GM19438 (cell line): ENCODE results near the gene CUEDC2.
A peak's percentile ranks its signal among the peaks of the same experiment; 100 is the strongest.

Source experiments
- ATAC-seq: cut with Tn5 transposase; IDR thresholded peaks from one replicate; pipeline ENCODE4 v1.9.1; 2021; ENCODE audit warnings: low read depth; ENCODE audit not compliant: unreplicated experiment

The CUEDC2 gene

DNA sequence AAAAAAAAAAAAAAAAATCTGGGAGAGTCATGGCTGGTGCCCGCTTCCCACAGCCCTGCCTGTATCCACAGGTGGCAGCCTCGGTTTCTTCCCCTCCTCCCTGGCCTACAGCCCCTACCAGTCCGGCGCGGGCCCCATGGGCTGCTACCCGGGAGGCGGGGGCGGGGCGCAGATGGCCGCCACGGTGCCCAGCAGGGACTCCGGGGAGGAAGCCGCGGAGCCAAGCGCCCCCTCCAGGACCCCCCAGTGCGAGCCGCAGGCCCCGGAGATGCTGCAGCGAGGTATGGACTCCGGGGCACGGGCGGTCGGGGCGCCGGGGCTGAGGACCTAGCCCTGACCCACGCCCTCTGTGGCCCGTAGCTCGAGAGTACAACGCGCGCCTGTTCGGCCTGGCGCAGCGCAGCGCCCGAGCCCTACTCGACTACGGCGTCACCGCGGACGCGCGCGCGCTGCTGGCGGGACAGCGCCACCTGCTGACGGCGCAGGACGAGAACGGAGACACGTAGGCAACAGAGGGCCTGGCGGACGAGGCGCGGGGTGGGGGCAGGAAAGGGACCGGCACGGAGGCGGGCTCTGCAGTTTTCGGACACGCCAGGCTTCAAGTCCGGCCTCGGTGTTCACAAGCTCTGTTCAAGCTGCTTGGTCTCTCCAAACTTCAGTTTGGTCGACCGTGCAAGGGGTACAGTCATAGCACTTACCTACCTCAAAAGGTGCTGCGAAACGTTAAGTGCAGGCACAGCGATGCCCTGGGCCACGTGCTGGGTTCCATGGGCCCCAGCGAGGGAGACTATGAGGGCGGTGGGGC lies 33.0 kb downstream of the CUEDC2 start:
- peak; percentile 41 for ATAC-seq

DNA sequence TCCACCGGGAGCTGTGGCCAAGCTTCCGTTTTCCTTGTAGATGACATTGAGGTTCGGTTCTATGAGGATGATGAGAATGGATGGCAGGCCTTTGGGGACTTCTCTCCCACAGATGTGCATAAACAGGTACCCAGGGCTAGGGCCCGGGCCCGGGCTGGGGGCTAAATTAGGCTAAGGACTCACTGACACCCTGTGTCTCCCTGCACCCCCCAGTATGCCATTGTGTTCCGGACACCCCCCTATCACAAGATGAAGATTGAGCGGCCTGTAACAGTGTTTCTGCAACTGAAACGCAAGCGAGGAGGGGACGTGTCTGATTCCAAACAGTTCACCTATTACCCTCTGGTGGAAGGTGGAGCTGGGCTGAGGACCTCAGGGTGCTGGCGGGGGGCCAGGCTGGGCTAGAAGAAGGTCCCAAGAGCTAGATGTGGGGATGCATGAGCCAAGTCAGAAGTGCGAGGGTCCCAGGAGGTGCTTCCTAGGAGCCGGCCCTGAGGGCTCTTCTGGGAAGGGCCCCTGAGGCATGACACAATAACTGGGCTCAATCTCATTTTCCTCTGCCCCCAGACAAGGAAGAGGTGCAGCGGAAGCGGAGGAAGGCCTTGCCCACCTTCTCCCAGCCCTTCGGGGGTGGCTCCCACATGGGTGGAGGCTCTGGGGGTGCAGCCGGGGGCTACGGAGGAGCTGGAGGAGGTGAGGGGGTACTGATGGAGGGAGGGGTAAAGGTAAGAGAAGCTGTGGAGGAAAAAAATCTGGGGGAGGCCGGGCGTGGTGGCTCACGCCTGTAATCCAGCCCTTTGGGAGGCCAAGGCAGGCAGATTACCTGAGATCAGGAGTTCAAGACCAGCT lies 34.0 kb downstream of the CUEDC2 start:
- no peak for ATAC-seq

DNA sequence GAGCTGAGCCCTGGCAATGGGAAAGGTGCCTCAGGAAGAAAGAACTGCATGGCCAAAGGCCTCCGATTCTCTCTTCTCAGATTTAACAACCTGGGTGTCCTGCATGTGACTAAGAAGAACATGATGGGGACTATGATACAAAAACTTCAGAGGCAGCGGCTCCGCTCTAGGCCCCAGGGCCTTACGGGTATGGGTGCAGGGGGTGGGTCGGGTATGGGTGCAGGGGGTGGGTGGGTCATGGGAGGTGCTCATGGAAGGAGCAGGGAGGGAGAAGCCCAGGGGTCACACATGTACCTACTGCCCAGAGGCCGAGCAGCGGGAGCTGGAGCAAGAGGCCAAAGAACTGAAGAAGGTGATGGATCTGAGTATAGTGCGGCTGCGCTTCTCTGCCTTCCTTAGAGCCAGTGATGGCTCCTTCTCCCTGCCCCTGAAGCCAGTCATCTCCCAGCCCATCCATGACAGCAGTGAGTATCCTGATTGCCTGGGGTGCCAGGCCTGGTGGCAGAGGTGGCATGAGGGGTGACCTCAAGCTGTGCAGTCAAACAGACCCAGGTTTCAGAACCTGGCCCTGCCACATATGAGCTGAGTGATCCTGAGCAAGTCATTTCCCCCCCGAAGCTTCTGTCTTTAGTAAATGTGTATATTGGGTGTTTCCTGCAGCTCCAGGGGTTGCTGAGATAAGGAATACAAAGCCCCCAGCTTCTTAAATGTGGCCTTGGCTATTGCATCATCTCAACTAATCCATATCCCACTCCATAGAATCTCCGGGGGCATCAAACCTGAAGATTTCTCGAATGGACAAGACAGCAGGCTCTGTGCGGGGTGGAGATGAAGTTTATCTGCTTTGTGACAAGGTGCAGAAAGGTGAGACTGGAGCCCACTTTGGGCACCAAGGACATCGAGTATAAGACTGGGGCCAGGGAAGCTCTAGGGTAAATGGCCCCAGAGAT lies 34.9 kb downstream of the CUEDC2 start:
- no peak for ATAC-seq

DNA sequence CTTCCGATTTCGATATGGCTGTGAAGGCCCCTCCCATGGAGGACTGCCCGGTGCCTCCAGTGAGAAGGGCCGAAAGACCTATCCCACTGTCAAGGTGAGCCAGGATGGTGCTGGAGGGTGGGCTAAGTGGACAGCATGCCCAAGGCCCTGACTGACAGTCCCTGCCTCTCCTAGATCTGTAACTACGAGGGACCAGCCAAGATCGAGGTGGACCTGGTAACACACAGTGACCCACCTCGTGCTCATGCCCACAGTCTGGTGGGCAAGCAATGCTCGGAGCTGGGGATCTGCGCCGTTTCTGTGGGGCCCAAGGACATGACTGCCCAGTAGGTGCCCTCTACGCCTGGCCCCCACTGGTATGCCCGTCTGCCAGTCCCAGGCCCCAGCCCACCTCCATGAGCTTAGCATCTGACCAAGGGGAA lies 35.6 kb downstream of the CUEDC2 start:
- no peak for ATAC-seq

DNA sequence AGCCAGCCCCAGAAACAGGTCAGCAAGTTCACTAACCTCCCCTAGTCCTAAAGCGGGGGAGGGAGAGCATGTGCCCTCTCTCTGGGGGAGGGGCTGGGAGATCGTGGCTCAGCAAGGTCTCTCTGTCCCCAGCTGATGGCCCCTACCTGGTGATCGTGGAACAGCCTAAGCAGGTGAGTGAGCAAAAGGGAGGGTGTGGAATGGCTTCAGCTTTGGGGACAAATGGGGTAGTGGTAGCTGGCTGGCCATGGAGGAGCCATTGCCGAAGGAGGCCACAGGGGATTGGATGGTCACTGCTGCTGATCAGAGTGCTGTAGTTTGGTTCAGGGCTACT lies 36.1 kb downstream of the CUEDC2 start:
- ATAC-seq: no peak

DNA sequence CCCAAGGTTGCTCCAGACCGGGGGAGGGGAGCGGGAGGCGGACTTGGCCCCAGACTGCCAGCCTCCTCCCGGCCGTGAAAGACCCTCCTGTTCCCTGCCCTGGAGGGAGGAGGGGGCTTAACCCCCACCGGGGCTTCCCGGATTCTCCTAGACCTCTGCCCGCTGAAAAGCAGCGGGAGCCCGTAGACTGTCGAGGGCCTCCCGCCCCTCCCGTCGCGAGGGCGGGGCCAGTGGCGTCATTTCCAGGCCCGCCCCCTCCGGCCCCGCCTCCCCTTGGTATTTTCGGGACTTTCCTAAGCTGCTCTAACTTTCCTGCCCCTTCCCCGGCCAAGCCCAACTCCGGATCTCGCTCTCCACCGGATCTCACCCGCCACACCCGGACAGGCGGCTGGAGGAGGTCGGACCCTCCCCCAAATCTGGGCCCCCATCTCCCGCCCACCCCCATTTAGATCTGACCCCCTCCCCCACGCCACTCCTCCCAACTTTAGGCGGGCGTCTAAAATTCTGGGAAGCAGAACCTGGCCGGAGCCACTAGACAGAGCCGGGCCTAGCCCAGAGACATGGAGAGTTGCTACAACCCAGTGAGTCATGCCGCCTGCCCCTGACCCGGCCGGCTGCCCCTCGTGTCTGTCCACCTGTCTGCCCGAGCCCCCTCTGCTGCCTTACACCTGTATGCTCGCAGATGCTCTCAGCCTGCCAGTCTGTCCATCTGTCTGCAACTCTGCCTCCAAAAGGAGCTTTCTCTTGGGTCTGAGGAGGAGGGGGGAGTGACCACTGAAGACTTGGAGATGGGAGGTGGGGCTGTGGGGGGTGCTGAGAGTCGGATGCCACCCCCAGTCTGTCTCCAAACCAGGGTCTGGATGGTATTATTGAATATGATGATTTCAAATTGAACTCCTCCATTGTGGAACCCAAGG lies 36.7 kb downstream of the CUEDC2 start, which contains the start of gene NFKB2:
Gene NFKB2, plus strand, starts transcription at position 306 of the 917 bp plus-strand sequence. Its CDS starts 255 bp downstream, at position 561.
- peak; percentile 29 for ATAC-seq

DNA sequence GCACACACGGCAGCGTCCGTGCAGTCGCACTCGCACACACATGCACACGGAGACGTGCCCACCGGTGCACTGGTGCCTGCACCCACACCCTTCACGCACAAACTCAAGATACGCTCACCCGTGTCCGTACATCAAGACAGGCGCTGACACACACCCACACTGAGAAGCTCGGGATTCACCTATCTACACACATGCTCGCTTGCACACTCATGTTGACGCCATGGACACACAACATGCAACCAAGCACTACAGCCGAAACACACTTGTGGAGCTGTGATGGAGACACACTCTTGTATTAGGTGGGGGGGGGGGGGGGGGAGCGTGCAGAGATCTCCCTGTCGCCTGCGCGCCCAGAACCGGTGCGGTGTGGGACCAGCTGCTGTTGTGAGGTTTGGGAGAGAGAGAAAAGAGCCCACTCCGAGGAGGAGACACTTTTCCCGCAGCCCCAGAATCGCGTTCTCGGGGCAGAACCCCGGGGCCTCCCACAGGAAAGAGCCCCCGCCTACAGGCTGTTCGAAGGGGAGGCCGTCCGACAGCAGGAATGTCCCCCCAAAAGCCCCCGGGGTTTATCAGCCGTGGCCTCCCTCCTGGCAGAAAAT lies 37.5 kb downstream of the CUEDC2 start:
- ATAC-seq: peak; percentile 1

DNA sequence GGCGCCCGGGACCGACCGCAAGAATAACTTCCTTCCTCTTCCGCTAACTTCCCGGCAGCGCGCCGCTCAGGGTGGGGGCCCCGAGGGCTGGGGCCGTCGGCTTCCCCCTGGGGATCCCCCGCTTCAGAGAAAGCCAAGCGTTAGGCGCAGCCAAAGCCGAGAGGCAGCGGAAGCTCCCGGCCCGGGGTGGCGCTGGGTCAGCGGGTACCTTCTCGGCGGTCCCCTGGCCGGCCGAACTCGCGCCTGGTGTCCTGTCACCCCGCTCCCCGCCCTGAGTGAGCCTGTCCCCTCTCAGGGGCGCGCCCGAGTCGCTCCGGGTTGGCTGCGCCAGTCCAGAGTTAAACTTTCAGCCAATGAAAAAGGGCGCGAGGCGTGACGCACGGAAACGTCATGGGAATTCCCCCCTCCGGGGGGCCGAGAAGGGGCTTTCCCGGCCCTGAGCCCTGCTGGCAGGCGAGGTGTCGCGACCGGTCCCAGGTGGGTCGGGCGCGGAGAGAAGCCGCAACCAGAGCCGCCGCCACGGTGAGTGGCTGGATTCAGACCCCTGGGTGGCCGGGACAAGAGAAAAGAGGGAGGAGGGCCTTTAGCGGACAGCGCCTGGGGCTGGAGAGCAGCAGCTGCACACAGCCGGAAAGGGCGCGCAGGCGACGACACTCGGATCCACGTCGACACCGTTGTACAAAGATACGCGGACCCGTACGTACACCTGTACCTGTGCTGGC lies 38.1 kb downstream of the CUEDC2 start:
- ATAC-seq: peak; percentile 79

DNA sequence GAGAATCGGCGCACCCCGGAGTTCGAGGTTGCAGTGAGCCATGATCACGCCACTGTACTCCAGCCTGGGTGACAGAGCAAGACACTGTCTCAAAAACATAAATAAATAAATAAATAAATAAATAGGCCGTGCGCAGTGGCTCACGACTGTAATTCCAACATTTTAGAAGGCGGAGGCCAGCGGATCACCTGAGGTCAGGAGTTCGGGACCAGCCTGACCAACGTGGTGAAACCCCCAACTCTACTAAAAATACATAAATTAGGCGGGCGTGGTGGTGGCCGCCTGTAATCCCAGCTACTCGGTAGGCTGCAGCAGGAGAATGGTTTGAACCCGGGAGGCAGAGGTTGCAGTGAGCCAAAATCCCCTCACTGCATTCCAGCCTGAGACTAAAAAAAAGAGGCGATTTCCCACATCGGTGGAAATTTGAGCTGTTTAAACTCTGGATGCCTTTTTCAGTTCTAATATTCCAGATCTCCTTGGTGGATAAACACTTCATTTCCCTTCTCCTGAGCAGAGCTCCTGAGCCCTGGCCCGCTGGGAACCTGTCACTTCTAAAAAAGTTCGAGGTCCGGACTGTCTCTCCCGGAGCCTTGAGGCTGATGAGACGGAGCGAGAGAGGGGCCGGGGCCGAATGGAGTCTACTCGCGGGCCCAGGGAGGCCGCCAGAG lies 38.8 kb downstream of the CUEDC2 start:
- ATAC-seq: no peak

DNA sequence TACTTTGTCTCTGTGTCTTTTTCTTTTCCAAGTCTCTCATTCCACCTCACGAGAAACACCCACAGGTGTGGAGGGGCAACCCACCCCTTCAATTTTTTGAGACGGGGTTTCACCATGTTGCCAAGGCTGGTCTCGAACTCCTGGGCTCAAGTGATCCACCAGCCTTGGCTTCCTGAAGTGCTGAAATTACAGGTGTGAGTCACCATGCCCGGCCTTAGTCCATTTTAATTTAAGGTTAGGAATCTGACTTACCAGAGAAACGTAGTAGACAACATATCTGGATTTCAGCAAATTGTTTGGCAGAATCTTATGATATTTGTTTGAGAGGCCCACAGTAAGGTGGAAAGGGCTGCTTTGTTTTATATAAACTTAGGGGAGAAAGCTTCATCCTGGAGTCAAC lies 40.1 kb downstream of the CUEDC2 start:
- ATAC-seq: no peak

DNA sequence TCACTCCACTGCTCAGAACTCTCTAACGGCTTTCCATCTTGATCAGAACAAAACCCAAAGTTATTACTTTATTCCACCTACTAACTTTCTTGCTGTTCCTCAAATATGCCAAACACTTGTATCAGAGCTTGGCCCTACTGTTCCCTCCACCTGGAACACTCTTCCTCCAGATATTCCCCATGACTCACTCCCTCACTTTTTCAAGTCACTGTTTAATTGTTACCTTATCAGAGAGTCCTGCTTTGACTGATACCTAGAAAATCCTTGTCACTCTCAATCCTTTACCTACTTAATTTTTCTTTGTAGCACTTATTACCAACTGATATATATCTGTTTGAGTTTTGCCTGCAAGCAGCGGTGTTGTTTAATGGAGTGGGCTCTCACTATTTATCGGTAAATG lies 42.5 kb downstream of the CUEDC2 start:
- no peak for ATAC-seq

DNA sequence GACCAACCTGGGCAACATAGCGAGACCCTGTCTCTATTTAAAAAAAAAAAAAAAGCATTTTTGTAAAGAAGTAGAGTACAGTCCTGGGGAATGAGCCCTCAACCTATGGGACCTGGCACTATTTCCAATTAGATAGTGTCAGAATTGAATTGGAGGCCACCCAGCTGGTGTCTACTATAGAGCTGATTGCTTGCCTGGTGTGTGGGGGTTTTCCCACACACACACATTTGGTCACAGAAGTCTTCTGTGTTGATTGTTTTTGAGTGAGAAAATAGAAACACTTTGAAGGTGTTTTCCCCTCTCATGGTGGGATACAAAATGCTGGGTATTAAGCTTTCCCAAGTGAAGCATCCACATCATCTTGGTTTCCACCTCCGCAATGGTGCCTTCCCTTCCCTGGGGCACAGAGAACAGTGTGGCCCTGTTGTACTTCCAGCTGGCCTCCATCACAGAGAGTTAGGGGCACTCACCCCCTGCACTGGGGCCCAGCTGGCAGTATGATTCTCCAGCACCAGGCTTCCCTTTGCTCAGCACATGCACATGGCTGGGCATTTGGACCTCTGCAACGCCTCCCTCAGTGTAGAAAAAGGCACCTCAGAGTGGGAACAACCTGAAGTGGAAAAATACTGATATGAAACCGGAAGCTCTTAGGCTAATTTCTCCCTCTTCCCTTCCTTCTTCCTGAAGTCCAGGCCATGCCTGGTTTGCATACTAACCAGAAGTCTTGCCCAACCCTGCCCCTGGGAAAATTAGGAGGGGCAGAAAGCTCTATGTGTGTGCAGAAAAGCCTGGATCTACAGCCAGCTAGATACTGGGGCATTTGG lies 47.6 kb downstream of the CUEDC2 start:
- ATAC-seq: no peak

DNA sequence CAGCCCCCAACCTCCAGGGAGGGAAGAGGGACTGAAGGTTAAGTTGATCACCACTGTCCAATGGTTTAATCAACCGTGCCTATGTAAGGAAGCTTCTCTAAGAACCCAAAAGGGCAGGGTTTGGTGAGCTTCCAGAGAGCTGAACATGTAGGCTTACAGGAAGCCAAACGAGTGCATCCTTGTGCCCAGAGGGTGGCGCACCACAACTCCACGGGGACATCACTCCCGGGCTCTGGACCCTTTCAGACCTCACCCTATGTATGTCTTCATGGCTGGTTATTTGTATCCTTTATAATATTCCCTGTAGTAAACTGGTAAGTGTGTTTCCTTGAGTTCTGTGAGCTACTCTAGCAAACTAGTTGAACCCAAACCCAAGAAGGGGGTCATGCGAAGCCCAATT lies 48.3 kb downstream of the CUEDC2 start:
- no peak for ATAC-seq

DNA sequence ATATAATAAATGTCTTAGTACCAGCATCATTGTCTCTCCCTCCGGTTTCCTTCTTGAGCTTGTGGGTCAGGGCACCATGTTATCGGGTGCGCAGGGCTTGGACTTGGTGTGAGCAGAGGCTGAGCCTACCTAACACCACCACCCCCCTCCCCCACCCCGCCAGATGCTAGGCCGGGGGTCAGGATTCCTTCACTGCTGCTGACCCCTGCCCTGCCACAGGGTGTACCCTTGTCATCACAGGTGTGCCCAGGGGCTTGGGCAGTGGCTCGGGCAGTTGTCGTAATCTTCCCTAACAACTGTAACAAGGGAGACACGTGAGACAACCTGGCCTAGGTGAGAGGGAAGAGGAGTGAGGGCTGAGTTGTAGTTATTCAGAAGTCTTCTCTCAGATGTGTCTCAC lies 49.5 kb downstream of the CUEDC2 start:
- ATAC-seq: no peak

DNA sequence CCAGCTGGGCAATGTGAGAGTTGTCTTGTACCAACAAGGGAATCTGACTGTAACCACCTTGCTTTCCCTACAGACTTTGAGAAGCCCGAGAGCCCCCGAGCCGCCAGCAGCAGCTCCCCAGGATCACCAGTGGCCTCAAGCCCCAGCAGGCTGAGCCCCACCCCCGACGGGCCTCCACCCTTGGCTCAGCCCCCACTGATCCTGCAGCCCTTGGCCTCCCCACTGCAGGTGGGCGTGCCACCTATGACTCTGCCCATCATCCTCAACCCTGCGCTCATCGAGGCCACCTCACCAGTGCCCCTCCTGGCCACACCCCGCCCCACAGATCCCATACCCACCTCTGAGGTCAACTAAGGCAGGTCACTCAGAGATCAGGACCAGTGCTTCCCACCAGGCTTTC lies 50.4 kb downstream of the CUEDC2 start:
- ATAC-seq: no peak

DNA sequence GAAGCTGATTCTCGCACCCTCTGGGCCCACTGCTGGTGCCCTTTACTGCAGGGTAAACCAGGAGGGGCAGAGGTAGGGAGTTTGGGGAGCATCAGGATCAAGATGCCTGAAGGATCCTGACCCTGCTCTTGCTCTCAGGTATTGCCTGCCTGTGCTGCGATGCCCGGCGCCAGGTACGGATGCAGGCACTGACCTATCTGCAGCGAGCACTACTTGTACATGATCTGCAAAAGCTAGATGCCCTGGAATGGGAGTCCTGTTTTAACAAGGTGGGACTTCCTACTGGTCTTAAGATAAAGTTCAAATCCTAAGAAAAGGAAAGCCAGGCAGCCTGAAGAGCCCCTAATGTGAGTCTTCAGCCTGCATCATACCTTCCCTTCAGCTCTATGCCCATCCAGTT lies 53.0 kb downstream of the CUEDC2 start:
- ATAC-seq: no peak

DNA sequence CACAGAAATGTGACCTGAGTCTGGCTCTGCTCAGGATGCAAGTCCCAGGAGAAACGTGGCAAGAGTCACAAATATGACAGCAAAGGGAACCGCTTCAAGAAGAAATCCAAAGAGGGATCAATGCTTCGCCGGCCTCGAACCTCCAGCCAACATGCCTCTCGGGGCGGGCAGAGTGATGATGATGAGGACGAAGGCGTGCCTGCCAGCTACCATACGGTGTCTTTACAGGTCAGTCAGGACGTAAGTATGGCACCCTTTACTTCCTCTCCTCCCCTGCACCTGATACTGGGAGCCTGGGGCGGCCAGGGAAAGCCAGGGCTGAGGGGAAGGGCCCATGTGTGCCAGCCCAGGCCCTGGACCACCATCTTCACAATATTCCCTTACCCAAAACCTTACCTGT lies 55.5 kb downstream of the CUEDC2 start:
- no peak for ATAC-seq
